RWPE2 (cell line): Measurements from ENCODE around the gene ADD1.
A peak's percentile ranks its signal among the peaks of the same experiment; 100 is the strongest.

Source experiments
- ATAC-seq: fragments of 200-7000 bp; cut with Tn5 transposase; 3 replicates; pipeline ENCODE4 v1.9.1; 2021; ENCODE audit warnings: low read depth
- DNase-seq: peaks from one replicate; pipeline ENCODE4 v3.0.0-alpha.2; 2020; ENCODE audit warnings: low spot score
- H3K27ac ChIP-seq: fragments of 450-650 bp; 2 replicates; pipeline ENCODE4 v1.5.1; 2017; ENCODE audit warnings: mild to moderate bottlenecking; ENCODE audit not compliant: poor library complexity, severe bottlenecking
- H3K27me3 ChIP-seq: fragments of 250-450 bp; sonication (Bioruptor Pico); 2 replicates; pipeline ENCODE4 v1.5.1; 2021; ENCODE audit warnings: mild to moderate bottlenecking, moderate library complexity; ENCODE audit not compliant: insufficient read depth, poor library complexity, severe bottlenecking
- H3K36me3 ChIP-seq: fragments of 250-450 bp; sonication (Bioruptor Pico); 2 replicates; pipeline ENCODE4 v1.5.1; 2020; ENCODE audit warnings: low read depth, mild to moderate bottlenecking, moderate library complexity
- H3K4me1 ChIP-seq: fragments of 250-450 bp; sonication (Bioruptor Pico); 2 replicates; pipeline ENCODE4 v1.5.1; 2021; ENCODE audit warnings: mild to moderate bottlenecking, moderate library complexity; ENCODE audit not compliant: insufficient read depth, poor library complexity, severe bottlenecking
- H3K4me3 ChIP-seq: fragments of 250-450 bp; sonication (Bioruptor Pico); 2 replicates; pipeline ENCODE4 v1.5.1; 2021; ENCODE audit warnings: mild to moderate bottlenecking, moderate library complexity; ENCODE audit not compliant: severe bottlenecking
- H3K9me3 ChIP-seq: fragments of 250-450 bp; sonication (Bioruptor Pico); 2 replicates; pipeline ENCODE4 v1.5.1; 2021; ENCODE audit warnings: mild to moderate bottlenecking, moderate library complexity; ENCODE audit not compliant: severe bottlenecking
- CTCF ChIP-seq: fragments of 450-650 bp; IDR thresholded peaks from one replicate; pipeline ENCODE4 v1.5.1; 2017; ENCODE audit warnings: mild to moderate bottlenecking, moderate library complexity; ENCODE audit not compliant: poor library complexity, severe bottlenecking

Gene ADD1

DNA sequence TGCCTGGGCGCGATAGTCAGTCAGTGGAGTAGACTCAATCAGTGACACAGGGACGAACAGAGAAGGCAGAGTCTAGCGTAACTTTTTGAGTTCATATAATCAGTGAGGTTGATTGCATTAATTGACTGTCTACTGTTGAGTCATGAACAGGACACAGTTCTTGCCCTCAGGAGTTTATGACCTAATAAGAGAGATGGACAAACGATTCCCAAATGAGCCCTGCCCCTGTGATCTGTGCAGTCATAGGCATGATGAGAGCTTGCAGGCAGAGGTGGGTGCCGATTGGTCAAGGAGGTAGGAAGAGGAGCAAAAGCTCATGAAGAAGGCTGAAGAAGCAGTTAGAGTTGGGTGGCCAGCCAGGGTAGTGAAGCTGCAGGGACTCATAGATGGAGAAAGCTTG lies 57.1 kb downstream of the ADD1 start:
- no peak for DNase-seq
- H3K36me3 ChIP-seq, result peaks cover 80% of the 10 kb centered on the region

DNA sequence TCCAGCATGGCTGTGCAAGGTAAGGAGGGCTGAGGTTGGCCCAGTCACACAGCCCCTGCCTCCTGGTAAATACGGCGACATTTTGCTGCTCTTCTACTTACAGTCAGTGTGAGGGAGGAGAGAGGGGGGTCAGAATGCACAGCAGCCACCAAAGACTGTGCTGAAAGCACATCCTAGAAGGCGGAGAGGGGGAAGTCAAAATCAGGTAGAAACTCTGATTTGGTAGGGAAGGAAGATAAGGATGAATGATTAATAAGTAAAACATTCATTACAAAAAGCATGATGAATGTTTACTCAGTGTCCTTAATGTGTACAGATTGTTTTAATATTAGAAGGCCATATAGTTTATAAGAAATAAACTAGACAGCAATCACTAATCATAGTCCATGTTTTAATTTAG lies 57.5 kb downstream of the ADD1 start:
- H3K9me3 ChIP-seq, result no peaks in the 10 kb centered on the region
- no peaks in the 10 kb centered on the region for H3K27me3 ChIP-seq
- H3K4me1 ChIP-seq, result no peaks in the 10 kb centered on the region
- H3K27ac ChIP-seq, result no peak overlapping the region
- TF ChIP-seq CTCF, result no peak
- DNase-seq (no peak), ATAC-seq (peak; percentile 19; the same call in 1 of the 3 replicates)
- no peak overlapping the region for H3K4me3 ChIP-seq
- H3K36me3 ChIP-seq, result peaks cover 84% of the 10 kb centered on the region

More for the DNA sequence above, 57.1 kb downstream of the ADD1 start:
- H3K4me3 ChIP-seq, result no peak overlapping the region
- H3K27me3 ChIP-seq, result no peaks in the 10 kb centered on the region
- no peak overlapping the region for H3K27ac ChIP-seq
- no peaks in the 10 kb centered on the region for H3K4me1 ChIP-seq
- no peaks in the 10 kb centered on the region for H3K9me3 ChIP-seq
- peak; percentile 38; the same call in 2 of the 3 replicates for ATAC-seq
- TF ChIP-seq CTCF, result no peak

- Histone ChIP-seq H3K27me3 (no peaks in the 10 kb centered on the region), H3K36me3 (peaks cover 84% of the 10 kb centered on the region), H3K4me3 (no peak overlapping the region), H3K27ac (no peak overlapping the region), H3K9me3 (no peaks in the 10 kb centered on the region), H3K4me1 (no peaks in the 10 kb centered on the region)
- ATAC-seq (no peak), DNase-seq (no peak)
- TF ChIP-seq CTCF, result no peak
These were observed 58.5 kb downstream of the ADD1 start for GRCh38 chr4:2902126-2902525.

- TF ChIP-seq CTCF, result no peak
- no peak for DNase-seq
- peaks cover 78% of the 10 kb centered on the region for H3K36me3 ChIP-seq
- ATAC-seq, result no peak
- no peaks in the 10 kb centered on the region for H3K9me3 ChIP-seq
- H3K27me3 ChIP-seq, result no peaks in the 10 kb centered on the region
- H3K4me1 ChIP-seq, result no peaks in the 10 kb centered on the region
- no peak overlapping the region for H3K4me3 ChIP-seq
- no peak overlapping the region for H3K27ac ChIP-seq
These were observed 61.9 kb downstream of the ADD1 start for GRCh38 chr4:2905544-2905943.

DNA sequence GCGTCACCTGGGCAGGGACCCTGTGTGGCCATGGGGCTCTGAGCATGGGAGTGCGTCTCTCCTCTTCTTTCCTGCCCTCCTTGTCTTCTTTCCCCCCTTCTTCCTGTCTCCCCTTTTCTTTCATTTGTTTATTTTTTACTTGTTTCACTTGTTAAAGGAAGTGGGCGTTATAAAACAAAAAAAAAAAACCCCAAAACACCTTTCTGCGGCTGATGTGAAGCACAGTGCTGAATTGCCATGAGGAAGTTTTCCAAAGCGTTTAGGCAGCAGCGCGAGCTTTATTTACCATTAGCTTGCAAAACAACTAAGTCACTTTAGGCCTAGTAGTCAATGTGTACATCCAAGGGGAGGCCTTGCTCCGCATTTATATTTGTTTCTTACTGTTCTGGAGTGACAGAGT lies 62.6 kb downstream of the ADD1 start:
- no peak for ATAC-seq
- Histone ChIP-seq H3K4me1 (no peaks in the 10 kb centered on the region), H3K4me3 (no peak overlapping the region), H3K9me3 (no peaks in the 10 kb centered on the region), H3K36me3 (peaks cover 77% of the 10 kb centered on the region), H3K27ac (no peak overlapping the region), H3K27me3 (no peaks in the 10 kb centered on the region)
- DNase-seq, result no peak
- no peak for TF ChIP-seq CTCF
